H9 (cell line): ENCODE results near the gene NFIX. TPM values are rescaled to one million over a fixed set of nuclear protein-coding genes. Genes with fewer than 3 reads are reported as not detected.
A peak's percentile ranks its signal among the peaks of the same experiment; 100 is the strongest.

ENCODE experiments used
- DNase-seq: peaks from one replicate; pipeline ENCODE4 v3.0.0-alpha.2; 2017
- H2AFZ ChIP-seq: one replicate; pipeline ENCODE4 v1.6.1; 2013; ENCODE audit warnings: mild to moderate bottlenecking, low read length, control low read depth, moderate library complexity
- H2AK5ac ChIP-seq: 2 replicates; pipeline ENCODE4 v1.6.1; 2013; ENCODE audit warnings: low read length, control low read depth, mixed read lengths; ENCODE audit not compliant: insufficient read length
- H2BK120ac ChIP-seq: one replicate; pipeline ENCODE4 v1.6.1; 2013; ENCODE audit warnings: low read depth, mild to moderate bottlenecking, low read length, control low read depth, inconsistent platforms; ENCODE audit not compliant: poor library complexity, severe bottlenecking
- H2BK12ac ChIP-seq: 2 replicates; pipeline ENCODE4 v1.6.1; 2013; ENCODE audit warnings: low read length, control low read depth, mixed read lengths, low read depth; ENCODE audit not compliant: insufficient read length
- H2BK15ac ChIP-seq: 2 replicates; pipeline ENCODE4 v1.6.1; 2013; ENCODE audit warnings: low read depth, low read length, control low read depth
- H2BK20ac ChIP-seq: one replicate; pipeline ENCODE4 v1.6.1; 2013; ENCODE audit warnings: low read depth, mild to moderate bottlenecking, low read length, control low read depth, inconsistent platforms; ENCODE audit not compliant: poor library complexity, severe bottlenecking
- H2BK5ac ChIP-seq: 2 replicates; pipeline ENCODE4 v1.6.1; 2013; ENCODE audit warnings: low read length, control low read depth, mixed read lengths; ENCODE audit not compliant: insufficient read length
- H3K14ac ChIP-seq: 2 replicates; pipeline ENCODE4 v1.6.1; 2013; ENCODE audit warnings: low read length, control low read depth; ENCODE audit not compliant: insufficient read depth
- H3K18ac ChIP-seq: 2 replicates; pipeline ENCODE4 v1.6.1; 2013; ENCODE audit warnings: low read depth, mild to moderate bottlenecking, mixed read lengths, low read length, control low read depth; ENCODE audit not compliant: insufficient read length
- H3K23ac ChIP-seq: 2 replicates; pipeline ENCODE4 v1.6.1; 2013; ENCODE audit warnings: low read length, control low read depth, mixed read lengths, low read depth; ENCODE audit not compliant: insufficient read length
- H3K23me2 ChIP-seq: 2 replicates; pipeline ENCODE4 v1.6.1; 2013; ENCODE audit warnings: low read depth, mild to moderate bottlenecking, mixed read lengths, low read length, control low read depth; ENCODE audit not compliant: insufficient read length, poor library complexity, severe bottlenecking
- H3K27ac ChIP-seq: 2 replicates; pipeline ENCODE4 v1.5.1; 2013; ENCODE audit warnings: low read length, control low read depth, mixed read lengths, low read depth; ENCODE audit not compliant: insufficient read length
- H3K27me3 ChIP-seq: 2 replicates; pipeline ENCODE4 v1.6.1; 2013; ENCODE audit warnings: low read length, control low read depth, inconsistent platforms; ENCODE audit not compliant: insufficient read depth
- H3K4ac ChIP-seq: 2 replicates; pipeline ENCODE4 v1.6.1; 2013; ENCODE audit warnings: low read depth, mild to moderate bottlenecking, control low read depth, inconsistent platforms, low read length, moderate library complexity
- H3K4me1 ChIP-seq: 2 replicates; pipeline ENCODE4 v1.6.1; 2013; ENCODE audit warnings: low read length, control low read depth, inconsistent platforms; ENCODE audit not compliant: insufficient read depth
- H3K4me2 ChIP-seq: 2 replicates; pipeline ENCODE4 v1.6.1; 2013; ENCODE audit warnings: low read length, control low read depth, mixed read lengths; ENCODE audit not compliant: insufficient read length, insufficient read depth
- H3K56ac ChIP-seq: 2 replicates; pipeline ENCODE4 v1.6.1; 2013; ENCODE audit warnings: low read depth, mild to moderate bottlenecking, mixed read lengths, low read length, control low read depth; ENCODE audit not compliant: insufficient read length
- H3K79me1 ChIP-seq: 2 replicates; pipeline ENCODE4 v1.6.1; 2013; ENCODE audit warnings: low read depth, mild to moderate bottlenecking, moderate library complexity, low read length, control low read depth, inconsistent platforms; ENCODE audit not compliant: insufficient read depth, poor library complexity, severe bottlenecking
- H3K79me2 ChIP-seq: 2 replicates; pipeline ENCODE4 v1.6.1; 2013; ENCODE audit warnings: low read length, control low read depth, inconsistent platforms; ENCODE audit not compliant: insufficient read depth
- H3K9ac ChIP-seq: 2 replicates; pipeline ENCODE4 v1.6.1; 2013; ENCODE audit warnings: low read length, control low read depth, mixed read lengths; ENCODE audit not compliant: insufficient read length; ENCODE audit errors: extremely low read depth
- H3K9me3 ChIP-seq: one replicate; pipeline ENCODE4 v1.6.1; 2013; ENCODE audit warnings: low read depth, low read length, inconsistent platforms; ENCODE audit not compliant: control insufficient read depth
- H3T11ph ChIP-seq: one replicate; pipeline ENCODE4 v1.6.1; 2013; ENCODE audit warnings: mild to moderate bottlenecking, low read length, control low read depth, inconsistent platforms
- H4K20me1 ChIP-seq: one replicate; pipeline ENCODE4 v1.6.1; 2013; ENCODE audit not compliant: control insufficient read depth, insufficient read length, insufficient read depth
- H4K5ac ChIP-seq: 2 replicates; pipeline ENCODE4 v1.6.1; 2013; ENCODE audit warnings: low read depth, mild to moderate bottlenecking, mixed read lengths, low read length, control low read depth; ENCODE audit not compliant: insufficient read length
- H4K8ac ChIP-seq: replicated peaks from 2 replicates; pipeline ENCODE4 v1.6.1; 2013; ENCODE audit warnings: low read length, control low read depth, mixed read lengths, low read depth; ENCODE audit not compliant: insufficient read length
- H4K91ac ChIP-seq: 2 replicates; pipeline ENCODE4 v1.6.1; 2013; ENCODE audit warnings: low read depth, mild to moderate bottlenecking, moderate library complexity, mixed read lengths, low read length, control low read depth; ENCODE audit not compliant: insufficient read length
- H3K27ac Mint-ChIP-seq, 3 experiments: 2 replicates in 2 of 3; 3 replicates in 1 of 3; pipeline ENCODE4 v1.8.0; 2020 to 2021; ENCODE audit warnings: mixed read lengths in 3 of 3, mild to moderate bottlenecking in 1 of 3, moderate library complexity in 1 of 3
- H3K27me3 Mint-ChIP-seq: 2 replicates; pipeline ENCODE4 v1.8.0; 2021; ENCODE audit warnings: low read depth, mild to moderate bottlenecking, moderate library complexity, mixed read lengths
- H3K36me3 Mint-ChIP-seq, 3 experiments: 2 replicates in 2 of 3; 3 replicates in 1 of 3; pipeline ENCODE4 v1.8.0; 2020 to 2021; ENCODE audit warnings: low read depth in 3 of 3, mixed read lengths in 3 of 3; ENCODE audit not compliant: insufficient read depth in 1 of 3
- H3K4me1 Mint-ChIP-seq, 2 experiments: 2 replicates each; pipeline ENCODE4 v1.8.0; 2020; ENCODE audit warnings: mixed read lengths in 2 of 2
- H3K4me3 Mint-ChIP-seq, 2 experiments: 2 replicates in 1 of 2; 3 replicates in 1 of 2; pipeline ENCODE4 v1.8.0; 2020 to 2021; ENCODE audit warnings: mild to moderate bottlenecking in 2 of 2, mixed read lengths in 2 of 2, moderate library complexity in 1 of 2
- H3K9me3 Mint-ChIP-seq, 2 experiments: 2 replicates in 1 of 2; 3 replicates in 1 of 2; pipeline ENCODE4 v1.8.0; 2020; ENCODE audit warnings: mild to moderate bottlenecking in 2 of 2, mixed read lengths in 2 of 2, moderate library complexity in 1 of 2
- CTCF ChIP-seq: fragments of 200-600 bp; sonication (generic); conservative IDR thresholded peaks from 3 replicates; pipeline ENCODE4 v1.8.0; 2021; ENCODE audit warnings: antibody characterized with exemption, mild to moderate bottlenecking
- WGBS: extraction: QIAGEN DNeasy Blood & Tissue Kit; methylation state at CpG from one replicate; pipeline ENCODE4 v1.1.7; 2013; ENCODE audit warnings: missing lambda C conversion rate, low lambda C conversion rate, mixed read lengths; ENCODE audit not compliant: insufficient read length; ENCODE audit errors: extremely low coverage; 5-methylcytosine and 5-hydroxymethylcytosine counted together
- total RNA-seq: library from RNA; stranded (reverse); gene quantifications from 2 replicates; pipeline ENCODE4 v1.2.1, GENCODE V29; 2021

The NFIX gene
- total RNA-seq, 1 experiment from 2014 or later = 0.31 TPM

DNA sequence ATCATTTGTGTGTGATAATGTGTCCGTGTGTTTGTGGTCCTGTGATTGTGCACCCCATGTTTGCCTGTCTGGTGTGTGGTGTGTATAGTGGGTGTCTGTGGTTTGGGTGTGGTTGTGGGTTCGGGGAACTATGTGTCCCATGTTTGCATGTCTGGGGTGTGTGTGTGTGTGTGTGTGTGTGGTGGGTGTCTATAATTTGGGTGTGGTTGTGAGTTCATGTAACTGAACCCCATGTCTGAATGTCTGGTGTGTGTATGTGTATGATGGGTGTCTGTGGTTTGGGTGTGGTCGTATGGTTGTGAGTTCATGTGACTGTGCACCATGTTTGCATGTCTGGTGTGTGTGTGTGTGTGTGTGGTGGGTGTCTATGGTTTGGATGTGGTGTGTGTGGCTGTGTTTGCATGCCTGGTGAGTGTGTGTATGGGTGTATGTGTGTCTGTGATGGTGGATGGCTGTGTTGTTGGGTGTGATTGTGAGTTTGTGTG lies 11.1 kb upstream of the NFIX start:
- Histone ChIP-seq H3K56ac (no peak overlapping the region), H4K5ac (no peak overlapping the region), H4K20me1 (no peaks in the 10 kb centered on the region), H2BK15ac (no peak overlapping the region), H3T11ph (no peak overlapping the region), H3K27ac (no peak overlapping the region), H3K79me1 (no peaks in the 10 kb centered on the region), H3K4me1 (no peaks in the 10 kb centered on the region), H2BK12ac (no peak overlapping the region), H3K9ac (no peak overlapping the region), H2BK5ac (no peak overlapping the region), H3K18ac (no peak overlapping the region), H3K23ac (no peak overlapping the region), H3K27me3 (peaks cover 4% of the 10 kb centered on the region; the same call in 1 of the 2 replicates), H3K14ac (no peak overlapping the region), H4K91ac (no peak overlapping the region), H4K8ac (no peak overlapping the region), H2BK20ac (no peak overlapping the region), H3K4ac (no peak overlapping the region), H2AFZ (no peak overlapping the region), H3K23me2 (no peaks in the 10 kb centered on the region), H3K79me2 (no peaks in the 10 kb centered on the region), H3K4me2 (no peak overlapping the region), H2AK5ac (no peak overlapping the region), H2BK120ac (no peak overlapping the region), H3K9me3 (no peaks in the 10 kb centered on the region)
- peaks cover 4% of the 10 kb centered on the region for H3K27me3 Mint-ChIP-seq
- TF ChIP-seq CTCF = no peak
- no peaks in the 10 kb centered on the region for H3K36me3 Mint-ChIP-seq
- H3K27ac Mint-ChIP-seq = no peak overlapping the region
- no peaks in the 10 kb centered on the region; a peak in 1 of 5 replicates for H3K9me3 Mint-ChIP-seq
- no peak overlapping the region for H3K4me3 Mint-ChIP-seq
- DNase-seq = peak; percentile 20
- no CpG with 5 or more reads among the region's 3 CpGs for WGBS
- peaks cover 6 to 9% of the 10 kb centered on the region in 2 experiments for H3K4me1 Mint-ChIP-seq
